ENCODE measurements around the gene PCDHGB5. TPM values are rescaled to one million over a fixed set of nuclear protein-coding genes. Genes with fewer than 3 reads are reported as not detected.
A peak's percentile ranks its signal among the peaks of the same experiment; 100 is the strongest.
"Not testable (repeated sequence)": the region's sequence is repeated elsewhere in the genome, so short reads cannot be mapped to it uniquely, and the experiment has no call there.

The PCDHGB5 gene
- total RNA-seq, 2 experiments from 2014 or later: not detected

GRCh38 chr5:141369994-141370848 is 27.5 kb upstream of the PCDHGB5 start, which contains the start of gene PCDHGB3:
PCDHGB3 (plus strand) TSS chr5:141370242; CDS start chr5:141370395, 153 bp downstream.
- H3K27me3 Mint-ChIP-seq: peaks cover 49% of the 10 kb centered on the region
- H3K9me3 Mint-ChIP-seq: peaks cover 24% of the 10 kb centered on the region
- DNase-seq (peak; percentile 27), ATAC-seq (ENCODE audit: low read depth) (peak; percentile 60)
- POLR2A ChIA-PET: interaction anchor here (0.6 kb wide), 1 partner anchor 17 kb away, joined by 3 read pairs; no protein-coding TSS in a partner anchor
- no peak within 1 kb of the TSS for H3K27ac Mint-ChIP-seq
- H3K4me1 Mint-ChIP-seq: peaks cover 4% of the 10 kb centered on the region
- peaks cover 5% of the 10 kb centered on the region for H3K36me3 Mint-ChIP-seq
- H3K4me3 Mint-ChIP-seq: peak within 1 kb of the TSS; percentile 59

DNA sequence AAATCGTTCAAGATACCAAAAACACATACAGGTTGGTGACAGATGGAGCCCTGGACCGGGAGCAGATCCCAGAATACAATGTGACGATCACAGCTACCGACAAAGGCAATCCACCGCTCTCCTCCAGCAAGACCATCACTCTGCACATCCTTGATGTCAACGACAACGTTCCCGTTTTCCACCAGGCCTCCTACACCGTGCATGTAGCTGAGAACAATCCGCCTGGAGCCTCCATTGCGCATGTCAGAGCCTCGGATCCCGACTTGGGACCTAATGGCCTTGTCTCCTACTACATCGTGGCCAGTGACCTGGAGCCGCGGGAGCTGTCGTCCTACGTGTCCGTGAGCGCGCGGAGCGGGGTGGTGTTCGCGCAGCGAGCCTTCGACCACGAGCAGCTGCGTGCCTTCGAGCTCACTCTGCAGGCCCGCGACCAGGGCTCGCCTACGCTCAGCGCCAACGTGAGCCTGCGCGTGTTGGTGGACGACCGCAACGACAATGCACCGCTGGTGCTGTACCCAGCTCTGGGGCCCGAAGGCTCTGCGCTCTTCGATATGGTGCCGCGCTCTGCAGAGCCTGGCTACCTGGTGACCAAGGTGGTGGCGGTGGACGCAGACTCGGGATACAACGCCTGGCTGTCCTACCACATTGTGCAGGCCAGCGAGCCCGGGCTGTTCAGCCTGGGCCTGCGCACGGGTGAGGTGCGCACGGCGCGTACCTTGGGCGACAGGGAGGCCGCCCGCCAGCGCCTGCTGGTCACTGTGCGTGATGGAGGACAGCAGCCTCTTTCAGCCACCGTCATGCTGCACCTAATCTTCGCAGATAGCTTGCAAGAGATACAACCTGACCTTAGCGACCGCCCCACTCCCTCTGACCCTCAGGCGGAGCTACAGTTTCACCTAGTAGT is 25.9 kb upstream of the PCDHGB5 start:
- no peak for ATAC-seq (ENCODE audit: low read depth)
- Mint-ChIP-seq H3K36me3 (no peaks in the 10 kb centered on the region), H3K27ac (no peak overlapping the region), H3K4me3 (no peak overlapping the region), H3K9me3 (peaks cover 26% of the 10 kb centered on the region), H3K4me1 (peaks cover 4% of the 10 kb centered on the region), H3K27me3 (peaks cover 42% of the 10 kb centered on the region)
- DNase-seq: no peak
- POLR2A ChIA-PET: no interaction called here

GRCh38 chr5:141373673-141374317 is 24.0 kb upstream of the PCDHGB5 start, which contains the start of gene PCDHGA6:
PCDHGA6 (plus strand) TSS chr5:141373891; CDS start chr5:141374084, 193 bp downstream.
- no peaks in the 10 kb centered on the region for H3K36me3 Mint-ChIP-seq
- H3K9me3 Mint-ChIP-seq: peaks cover 28% of the 10 kb centered on the region
- H3K27ac Mint-ChIP-seq: no peak within 1 kb of the TSS
- ATAC-seq (ENCODE audit: low read depth): no peak
- H3K4me3 Mint-ChIP-seq: peak within 1 kb of the TSS; percentile 39
- peaks cover 4% of the 10 kb centered on the region for H3K4me1 Mint-ChIP-seq
- POLR2A ChIA-PET: interaction anchor here (0.9 kb wide), 1 partner anchor 53 kb away, joined by 3 read pairs; the partner anchor contains the start of gene TAF7
- DNase-seq: no peak
- peaks cover 39% of the 10 kb centered on the region for H3K27me3 Mint-ChIP-seq

DNA sequence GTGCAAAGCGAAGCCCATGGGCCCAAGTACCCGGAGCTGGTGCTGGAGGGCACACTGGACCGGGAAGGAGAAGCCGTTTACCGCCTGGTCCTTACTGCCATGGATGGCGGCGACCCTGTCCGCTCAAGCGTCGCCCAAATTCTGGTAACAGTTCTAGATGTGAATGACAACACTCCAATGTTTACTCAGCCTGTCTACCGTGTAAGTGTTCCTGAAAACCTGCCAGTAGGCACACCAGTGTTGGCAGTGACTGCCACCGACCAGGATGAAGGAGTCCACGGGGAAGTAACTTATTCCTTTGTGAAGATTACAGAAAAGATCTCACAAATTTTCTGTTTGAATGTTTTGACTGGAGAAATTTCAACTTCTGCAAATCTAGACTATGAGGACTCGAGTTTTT is 23.1 kb upstream of the PCDHGB5 start:
- POLR2A ChIA-PET: no interaction called here
- DNase-seq (no peak), ATAC-seq (ENCODE audit: low read depth) (no peak)
- Mint-ChIP-seq H3K4me1 (peaks cover 4% of the 10 kb centered on the region), H3K27ac (no peak overlapping the region), H3K4me3 (no peak overlapping the region), H3K27me3 (peaks cover 35% of the 10 kb centered on the region), H3K36me3 (no peaks in the 10 kb centered on the region), H3K9me3 (peaks cover 29% of the 10 kb centered on the region)

DNA sequence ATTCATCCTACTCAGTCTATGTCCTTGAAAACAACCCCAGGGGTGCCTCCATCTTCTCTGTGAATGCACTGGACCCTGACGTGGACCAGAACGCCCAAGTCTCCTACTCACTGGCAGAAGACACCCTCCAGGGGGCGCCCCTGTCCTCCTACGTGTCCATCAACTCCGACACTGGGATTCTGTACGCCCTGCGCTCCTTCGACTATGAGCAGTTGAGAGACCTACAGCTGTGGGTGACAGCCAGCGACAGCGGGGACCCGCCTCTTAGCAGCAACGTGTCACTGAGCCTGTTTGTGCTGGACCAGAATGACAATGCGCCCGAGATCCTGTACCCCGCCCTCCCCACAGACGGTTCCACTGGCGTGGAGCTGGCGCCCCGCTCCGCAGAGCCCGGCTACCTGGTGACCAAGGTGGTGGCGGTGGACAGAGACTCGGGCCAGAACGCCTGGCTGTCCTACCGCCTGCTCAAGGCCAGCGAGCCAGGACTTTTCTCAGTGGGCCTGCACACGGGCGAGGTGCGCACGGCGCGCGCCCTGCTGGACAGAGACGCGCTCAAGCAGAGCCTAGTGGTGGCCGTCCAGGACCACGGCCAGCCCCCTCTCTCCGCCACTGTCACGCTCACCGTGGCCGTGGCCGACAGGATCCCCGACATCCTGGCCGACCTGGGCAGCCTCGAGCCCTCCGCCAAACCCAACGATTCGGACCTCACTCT is 22.1 kb upstream of the PCDHGB5 start:
- H3K36me3 Mint-ChIP-seq; DNase-seq; H3K4me1 Mint-ChIP-seq; H3K4me3 Mint-ChIP-seq; H3K27ac Mint-ChIP-seq; ATAC-seq (ENCODE audit: low read depth): not testable (repeated sequence)
- POLR2A ChIA-PET: interaction anchor here (0.6 kb wide), 1 partner anchor 55 kb away, joined by 3 read pairs; the partner anchor contains the start of gene TAF7
- Mint-ChIP-seq H3K9me3 (peaks cover 33% of the 10 kb centered on the region), H3K27me3 (peaks cover 35% of the 10 kb centered on the region)

DNA sequence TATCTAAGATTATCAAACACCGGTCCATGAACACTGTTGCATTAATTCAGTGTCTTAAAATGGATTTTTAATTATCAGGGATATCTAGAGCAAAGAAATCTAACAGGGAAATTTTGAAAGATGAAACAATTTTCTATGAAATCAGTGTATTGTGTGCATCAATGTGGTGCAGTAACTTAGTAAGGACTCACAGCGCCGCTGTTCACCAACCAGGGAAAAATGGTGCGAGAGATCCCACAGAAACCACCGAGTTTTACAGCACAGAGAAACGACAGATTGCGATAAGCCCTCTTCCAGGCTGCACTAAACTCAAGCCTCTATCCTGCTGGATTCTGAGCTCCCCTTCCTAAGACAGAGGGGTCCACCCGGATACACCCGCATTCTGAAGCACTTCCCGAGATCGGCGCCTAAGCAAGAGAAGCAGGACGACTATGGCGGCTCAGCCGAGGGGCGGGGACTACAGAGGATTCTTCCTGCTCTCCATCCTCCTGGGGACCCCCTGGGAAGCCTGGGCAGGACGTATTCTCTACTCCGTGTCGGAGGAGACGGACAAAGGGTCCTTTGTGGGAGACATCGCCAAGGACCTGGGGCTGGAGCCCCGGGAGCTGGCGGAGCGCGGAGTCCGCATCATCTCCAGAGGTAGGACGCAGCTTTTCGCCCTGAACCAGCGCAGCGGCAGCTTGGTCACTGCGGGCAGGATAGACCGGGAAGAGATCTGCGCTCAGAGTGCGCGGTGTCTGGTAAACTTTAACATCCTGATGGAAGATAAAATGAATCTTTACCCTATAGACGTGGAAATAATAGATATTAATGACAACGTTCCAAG is 15.1 kb upstream of the PCDHGB5 start, which contains the start of gene PCDHGA7:
TSS of gene PCDHGA7 (plus strand) at position 274 of the 826 bp plus-strand sequence. CDS start at position 432, 158 bp downstream.
- H3K27ac Mint-ChIP-seq: no peak within 1 kb of the TSS
- H3K9me3 Mint-ChIP-seq: peaks cover 14% of the 10 kb centered on the region
- H3K27me3 Mint-ChIP-seq: peaks cover 27% of the 10 kb centered on the region
- no peak for ATAC-seq (ENCODE audit: low read depth)
- POLR2A ChIA-PET: no interaction called here
- no peaks in the 10 kb centered on the region for H3K4me1 Mint-ChIP-seq
- no peak for DNase-seq
- no peaks in the 10 kb centered on the region for H3K36me3 Mint-ChIP-seq
- peak within 1 kb of the TSS; percentile 64 for H3K4me3 Mint-ChIP-seq

- Mint-ChIP-seq H3K27me3 (peaks cover 29% of the 10 kb centered on the region), H3K36me3 (peaks cover under 1% of the 10 kb centered on the region), H3K4me1 (no peaks in the 10 kb centered on the region), H3K27ac (no peak overlapping the region), H3K9me3 (peaks cover 16% of the 10 kb centered on the region), H3K4me3 (no peak overlapping the region)
- DNase-seq: no peak
- no peak for ATAC-seq (ENCODE audit: low read depth)
- POLR2A ChIA-PET: no interaction called here
These were observed 14.4 kb upstream of the PCDHGB5 start for GRCh38 chr5:141383345-141383744.

- no peaks in the 10 kb centered on the region for H3K4me1 Mint-ChIP-seq
- DNase-seq: no peak
- no peak overlapping the region for H3K27ac Mint-ChIP-seq
- no peak overlapping the region for H3K4me3 Mint-ChIP-seq
- H3K9me3 Mint-ChIP-seq: peaks cover 19% of the 10 kb centered on the region
- H3K36me3 Mint-ChIP-seq: peaks cover 3% of the 10 kb centered on the region
- peaks cover 38% of the 10 kb centered on the region for H3K27me3 Mint-ChIP-seq
- ATAC-seq (ENCODE audit: low read depth): no peak
- POLR2A ChIA-PET: no interaction called here
These were observed 13.1 kb upstream of the PCDHGB5 start for GRCh38 chr5:141384471-141385267.

GRCh38 chr5:141387557-141388311 is 10.0 kb upstream of the PCDHGB5 start, which contains the start of gene PCDHGB4:
PCDHGB4 (plus strand) TSS chr5:141387698; CDS start chr5:141387885, 187 bp downstream.
- Mint-ChIP-seq H3K27me3 (peaks cover 36% of the 10 kb centered on the region), H3K27ac (peak within 1 kb of the TSS; percentile 56), H3K9me3 (peaks cover 18% of the 10 kb centered on the region), H3K4me3 (peak within 1 kb of the TSS; percentile 30)
- H3K36me3 Mint-ChIP-seq, H3K4me1 Mint-ChIP-seq, POLR2A ChIA-PET: not testable (repeated sequence)
- DNase-seq: peak; percentile 52
- peak; percentile 58 for ATAC-seq (ENCODE audit: low read depth)

DNA sequence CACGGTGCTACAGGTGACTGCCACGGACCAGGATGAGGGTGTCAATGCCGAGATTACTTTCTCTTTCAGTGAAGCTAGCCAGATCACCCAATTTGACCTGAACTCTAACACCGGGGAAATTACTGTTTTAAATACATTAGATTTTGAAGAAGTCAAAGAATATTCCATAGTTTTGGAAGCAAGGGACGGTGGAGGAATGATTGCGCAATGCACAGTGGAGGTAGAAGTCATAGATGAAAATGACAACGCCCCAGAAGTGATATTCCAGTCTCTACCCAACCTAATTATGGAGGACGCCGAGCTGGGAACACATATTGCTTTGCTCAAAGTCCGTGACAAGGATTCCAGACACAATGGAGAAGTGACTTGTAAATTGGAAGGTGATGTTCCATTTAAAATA is 9.1 kb upstream of the PCDHGB5 start:
- Mint-ChIP-seq H3K27me3 (peaks cover 30% of the 10 kb centered on the region), H3K27ac (peak overlapping the region; percentile 56), H3K4me1 (no peaks in the 10 kb centered on the region), H3K9me3 (peaks cover 21% of the 10 kb centered on the region), H3K4me3 (no peak overlapping the region), H3K36me3 (peaks cover 7% of the 10 kb centered on the region)
- POLR2A ChIA-PET: no interaction called here
- DNase-seq: no peak
- no peak for ATAC-seq (ENCODE audit: low read depth)
